GM12892 (cell line): Measurements from ENCODE around the gene PSMC3IP.

Source experiments
- DNase-seq: peaks from one replicate; pipeline ENCODE4 v3.0.0; 2011; ENCODE audit not compliant: insufficient read length
- FAIRE-seq: peaks from 2 replicates; lab custom pipeline; 2011; peaks lifted over from hg19 to GRCh38; lab: Jason Lieb, UNC
- POLR2A ChIP-seq: IDR thresholded peaks from 2 replicates; pipeline ENCODE4 v1.6.1; 2011; ENCODE audit warnings: low read depth, low read length, control low read depth
- POLR2AphosphoS5 ChIP-seq: IDR thresholded peaks from 2 replicates; pipeline ENCODE4 v1.6.1; 2011; ENCODE audit warnings: low read depth, low read length, control low read depth
- TAF1 ChIP-seq: IDR thresholded peaks from 2 replicates; pipeline ENCODE4 v1.6.1; 2011; ENCODE audit warnings: low read depth, mild to moderate bottlenecking, control low read depth, low read length, borderline replicate concordance

The PSMC3IP gene

DNA sequence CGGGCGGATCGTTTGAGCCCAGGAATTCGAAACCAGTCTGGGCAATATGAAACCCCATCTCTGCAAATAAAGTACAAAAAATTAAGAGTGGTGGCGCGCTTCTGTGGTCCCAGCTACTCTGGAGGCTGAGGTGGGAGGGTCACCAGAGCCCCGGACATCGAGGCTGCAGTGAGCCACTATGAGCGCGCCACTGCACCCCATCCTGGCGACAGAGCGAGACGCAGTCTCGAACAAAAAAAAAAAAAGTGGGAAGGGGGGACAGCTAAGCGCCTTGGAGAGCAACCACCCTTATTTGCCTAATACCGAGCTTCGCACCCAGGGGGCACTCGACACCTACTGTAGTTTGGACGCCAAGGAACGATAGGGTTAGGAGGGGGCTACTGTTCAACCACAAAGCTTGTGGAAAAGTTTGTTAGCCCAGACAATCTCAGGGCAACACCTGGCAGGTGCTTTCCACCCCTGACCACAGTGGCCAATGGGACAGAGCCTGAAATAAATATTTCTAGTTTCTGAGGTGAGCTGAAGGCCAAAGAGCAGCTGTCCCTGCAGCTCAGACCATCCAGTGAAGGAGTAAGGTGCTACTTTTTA is 847 bp upstream of the PSMC3IP start:
- peak; percentile 77 for DNase-seq
- TF ChIP-seq POLR2A (no peak; the same call in 1 of the 2 replicates), POLR2AphosphoS5 (no peak), TAF1 (no peak)

DNA sequence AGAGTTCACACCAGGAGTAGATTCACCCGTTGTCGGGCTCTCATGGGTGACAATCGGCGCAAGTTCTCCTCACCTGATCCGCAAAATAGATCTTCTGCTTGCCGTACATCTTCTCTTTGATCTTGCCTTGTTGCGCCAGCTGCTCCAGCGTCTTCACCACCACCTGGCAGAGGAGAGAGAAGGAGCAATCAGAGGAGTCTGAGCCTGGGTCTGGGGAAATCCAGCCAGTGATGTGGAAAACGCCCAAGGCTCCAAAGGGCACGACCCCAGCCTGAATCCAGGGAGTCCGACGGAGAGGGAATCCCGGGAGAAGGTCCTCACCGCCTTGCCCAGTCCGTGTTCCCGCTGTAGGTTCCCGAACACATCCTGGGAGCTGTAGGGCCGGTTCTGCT is 393 bp downstream of the PSMC3IP start:
- TF ChIP-seq TAF1 = no peak
- no peak for TF ChIP-seq POLR2AphosphoS5
- TF ChIP-seq POLR2A = no peak; the same call in 1 of the 2 replicates
- FAIRE-seq (no peak), DNase-seq (no peak)

More for the DNA sequence above, 847 bp upstream of the PSMC3IP start:
- FAIRE-seq = peak; percentile 82

DNA sequence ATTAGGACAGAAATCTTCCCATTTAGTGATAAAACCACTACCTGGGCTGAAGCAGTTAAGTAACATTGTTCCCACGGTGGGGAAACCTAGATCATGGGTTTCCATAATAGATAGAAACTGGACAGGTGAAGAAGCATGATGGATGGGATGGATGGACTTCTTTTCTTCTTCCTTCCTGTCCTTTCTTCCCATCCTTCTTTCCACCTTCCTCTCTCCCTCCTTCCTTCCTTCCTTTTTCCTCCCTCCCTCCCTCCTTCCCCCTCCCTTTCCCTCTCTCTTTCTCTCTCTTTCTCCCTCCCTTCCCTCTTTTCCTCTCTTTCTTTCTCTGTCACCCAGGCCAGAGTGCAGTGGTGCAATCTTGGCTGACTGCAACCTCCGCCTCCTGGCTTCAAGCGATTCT is 3.1 kb downstream of the PSMC3IP start:
- TF ChIP-seq TAF1 (no peak), POLR2A (no peak), POLR2AphosphoS5 (no peak)
- no peak for FAIRE-seq
- no peak for DNase-seq

DNA sequence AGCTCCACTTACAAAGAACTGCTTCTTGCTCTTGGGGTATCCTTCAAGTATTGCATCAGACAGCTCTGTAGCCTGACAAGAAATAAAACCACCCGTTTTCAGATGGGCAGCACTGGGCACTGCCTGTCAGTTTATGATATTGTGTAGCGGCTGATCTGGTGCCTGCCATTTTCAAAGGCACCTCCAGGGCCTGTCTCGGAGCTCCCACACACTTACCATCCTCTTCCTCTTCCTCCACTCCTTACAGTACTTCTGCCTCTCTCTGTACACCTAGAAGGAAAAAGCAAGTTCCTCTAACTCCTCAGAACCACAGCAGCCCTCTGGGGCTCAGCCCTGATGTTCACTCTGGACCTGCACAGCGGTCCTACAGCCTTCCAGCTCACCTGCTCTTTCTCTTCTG is 4.4 kb downstream of the PSMC3IP start:
- TF ChIP-seq POLR2A = no peak
- no peak for TF ChIP-seq TAF1
- no peak for FAIRE-seq
- DNase-seq = no peak

DNA sequence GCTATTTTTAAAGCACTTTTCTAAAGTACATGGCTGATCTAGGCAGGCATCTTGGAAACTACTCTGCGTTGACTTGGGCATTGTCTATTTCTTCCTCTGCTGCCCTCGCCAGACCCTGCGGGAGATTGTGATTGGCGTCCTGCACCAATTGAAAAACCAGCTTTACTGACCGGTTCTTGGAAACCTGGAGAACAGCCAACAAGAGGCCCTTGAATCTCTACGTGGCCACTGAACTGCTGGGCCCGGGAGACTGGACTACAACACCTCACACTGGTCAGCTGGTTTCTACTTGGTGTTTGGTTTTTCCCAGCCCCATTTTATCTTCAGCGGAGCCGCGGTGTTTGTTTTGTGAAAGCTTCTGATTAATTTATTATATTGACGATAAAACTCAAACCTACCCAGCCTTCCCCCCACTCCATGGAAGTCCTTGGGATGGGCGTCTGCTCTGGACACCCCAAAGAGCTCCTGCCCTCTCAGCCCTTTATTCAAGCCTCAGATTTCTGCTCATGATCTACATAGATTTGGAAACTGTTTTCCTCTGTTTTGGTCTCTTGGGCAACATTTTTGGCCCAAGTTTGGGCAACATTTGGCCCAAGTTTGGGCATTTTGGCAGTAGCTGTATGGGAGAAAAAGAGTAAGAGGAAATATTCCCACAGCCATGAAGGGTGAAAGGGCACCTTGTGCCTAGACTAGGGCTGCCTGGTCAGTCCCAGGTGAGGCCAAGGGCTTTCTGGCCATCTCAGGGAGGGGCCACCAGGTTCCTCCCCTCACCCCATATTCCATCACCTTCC is 5.9 kb downstream of the PSMC3IP start:
- TF ChIP-seq POLR2AphosphoS5 (no peak), POLR2A (no peak), TAF1 (no peak)
- no peak for FAIRE-seq
- DNase-seq = no peak

DNA sequence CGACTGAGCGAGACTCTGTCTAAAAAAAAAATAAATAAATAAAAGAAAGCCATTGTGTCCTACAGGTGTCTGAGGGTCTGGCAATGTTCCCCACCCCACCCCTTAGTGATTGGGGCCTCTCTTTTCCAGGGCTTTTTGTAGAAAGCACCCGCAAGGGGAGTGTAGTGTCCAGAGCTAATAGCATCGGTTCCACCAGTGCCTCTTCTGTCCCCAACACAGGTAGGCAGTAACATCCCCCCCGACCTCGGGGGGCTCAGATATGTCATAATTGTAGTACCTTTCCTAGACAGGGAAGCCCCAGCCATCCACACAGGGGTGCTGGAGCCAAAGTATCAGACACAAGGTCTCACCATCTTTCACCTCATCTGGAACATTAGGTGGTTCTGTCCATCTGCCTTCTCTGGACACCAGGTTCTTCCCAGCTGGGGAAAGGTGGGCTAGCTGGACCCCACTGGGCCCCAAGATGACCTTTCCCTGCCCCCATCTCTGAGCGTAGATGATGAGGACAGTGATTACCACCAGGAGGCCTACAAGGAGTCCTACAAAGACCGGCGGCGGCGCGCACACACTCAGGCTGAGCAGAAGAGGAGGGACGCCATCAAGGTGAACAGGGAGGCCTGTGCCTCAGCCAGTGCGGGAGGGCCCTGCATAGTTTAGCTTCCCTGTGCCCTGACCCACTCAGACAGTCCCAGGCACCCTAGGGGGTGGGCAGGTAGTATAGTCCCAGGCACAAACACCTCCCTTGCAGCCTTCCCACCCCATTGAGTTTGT is 9.0 kb downstream of the PSMC3IP start:
- no peak for TF ChIP-seq TAF1
- no peak for TF ChIP-seq POLR2A
- TF ChIP-seq POLR2AphosphoS5 = no peak
- FAIRE-seq (no peak), DNase-seq (no peak)

DNA sequence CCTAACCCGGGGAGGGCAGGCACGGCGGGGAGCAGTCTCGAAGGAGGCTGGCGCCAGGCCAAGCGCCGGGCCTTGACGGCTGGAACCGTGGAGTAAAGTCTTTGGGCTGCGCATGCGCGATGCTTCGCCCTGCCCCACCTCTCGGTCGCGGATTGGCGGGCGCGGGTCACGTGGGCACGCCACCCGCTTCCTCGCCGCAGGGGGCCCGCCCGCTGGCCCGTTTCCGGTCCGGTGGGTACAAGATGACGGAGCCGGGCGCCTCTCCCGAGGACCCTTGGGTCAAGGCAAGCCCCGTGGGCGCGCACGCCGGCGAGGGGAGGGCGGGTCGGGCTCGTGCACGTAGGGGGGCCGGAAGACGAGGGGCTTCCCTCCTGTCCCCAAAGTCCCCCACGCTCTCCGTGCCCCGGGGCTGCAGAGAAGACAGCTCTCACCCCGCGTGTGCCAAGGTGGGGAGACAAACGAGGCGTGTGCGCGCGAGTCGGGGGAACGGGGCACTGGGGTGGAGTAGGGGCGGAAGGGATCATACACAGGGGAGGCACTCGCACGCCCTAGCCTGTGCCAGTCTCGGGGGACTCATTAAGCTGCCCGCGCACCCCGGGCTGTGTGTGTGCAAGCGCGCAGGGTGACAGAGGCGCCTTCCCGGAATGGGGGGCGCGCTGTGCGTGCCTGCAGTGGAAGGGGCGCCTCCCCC is 10.5 kb downstream of the PSMC3IP start, which contains the start of gene MLX:
Gene MLX, plus strand, starts transcription at position 218 of the 691 bp plus-strand sequence. Its CDS starts 25 bp downstream, at position 243.
- peak; percentile 100 for DNase-seq
- peak; percentile 95 for FAIRE-seq
- TF ChIP-seq POLR2A = no peak; the same call in 1 of the 2 replicates
- peak; percentile 67; the same call in 1 of the 2 replicates for TF ChIP-seq POLR2AphosphoS5
- peak; percentile 22; the same call in 1 of the 2 replicates for TF ChIP-seq TAF1

DNA sequence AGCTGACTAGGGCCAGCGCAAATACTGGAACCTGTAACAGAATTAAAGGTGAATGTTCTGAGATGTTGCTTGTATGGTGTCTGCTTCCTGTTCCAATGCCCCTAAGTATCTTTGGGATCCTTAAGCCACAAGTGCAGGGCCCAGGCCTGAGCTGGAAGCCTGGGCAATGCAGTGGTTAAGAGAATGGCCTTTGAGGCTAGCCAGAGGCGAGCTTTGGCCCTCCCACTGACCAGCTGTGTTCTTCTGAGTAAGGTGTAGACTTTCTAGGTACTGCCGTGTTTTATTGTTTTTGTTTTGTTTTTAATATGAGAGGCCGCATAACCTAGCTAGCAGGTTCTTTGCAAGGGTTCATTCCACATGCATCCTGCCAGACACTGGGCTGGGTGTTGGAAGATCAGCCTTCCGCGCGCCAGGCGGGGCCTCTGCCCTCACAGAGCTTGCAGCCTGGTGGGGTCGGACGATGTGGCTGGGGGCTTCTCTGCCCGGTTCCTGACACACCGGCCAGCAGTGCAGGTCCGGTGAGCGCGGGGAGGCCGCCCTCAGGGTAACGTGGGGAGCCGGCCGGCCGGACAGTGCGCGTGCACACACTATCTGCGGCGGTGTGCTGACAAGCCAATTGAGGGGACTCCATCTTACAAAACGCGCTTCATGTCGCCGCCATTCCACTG is 11.2 kb downstream of the PSMC3IP start:
- no peak for DNase-seq
- FAIRE-seq = no peak
- TF ChIP-seq POLR2AphosphoS5 (no peak), TAF1 (no peak), POLR2A (no peak)

DNA sequence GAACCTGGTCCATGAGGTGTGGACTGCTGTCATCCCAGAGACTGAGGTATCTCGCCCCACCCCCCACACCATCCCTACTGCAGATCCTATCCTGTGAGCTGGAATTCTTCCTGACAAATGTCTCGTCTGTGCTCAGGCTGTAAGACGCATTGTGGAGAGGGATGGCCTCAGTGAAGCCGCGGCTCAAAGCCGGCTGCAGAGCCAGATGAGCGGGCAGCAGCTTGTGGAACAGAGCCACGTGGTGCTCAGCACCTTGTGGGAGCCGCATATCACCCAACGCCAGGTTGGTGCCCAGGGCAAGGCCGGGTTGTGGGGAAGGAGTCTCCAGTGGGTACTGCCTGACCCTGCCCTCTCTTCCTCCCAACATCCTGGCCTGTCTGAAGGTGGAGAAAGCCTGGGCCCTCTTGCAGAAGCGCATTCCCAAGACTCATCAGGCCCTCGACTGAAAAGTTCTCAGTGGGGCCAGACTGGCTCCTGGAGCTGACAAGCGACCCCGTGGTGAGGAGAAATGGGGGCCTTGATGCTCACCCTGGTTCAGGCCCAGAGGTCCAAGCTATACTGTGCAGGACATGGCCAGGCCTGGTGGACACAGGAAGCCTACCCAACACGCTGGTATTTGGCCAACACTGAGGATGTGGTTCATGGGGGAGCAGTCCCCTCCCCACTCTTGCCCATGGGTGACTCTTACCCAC is 11.9 kb downstream of the PSMC3IP start:
- TF ChIP-seq TAF1 (no peak), POLR2A (no peak), POLR2AphosphoS5 (no peak)
- DNase-seq = no peak
- FAIRE-seq = no peak

DNA sequence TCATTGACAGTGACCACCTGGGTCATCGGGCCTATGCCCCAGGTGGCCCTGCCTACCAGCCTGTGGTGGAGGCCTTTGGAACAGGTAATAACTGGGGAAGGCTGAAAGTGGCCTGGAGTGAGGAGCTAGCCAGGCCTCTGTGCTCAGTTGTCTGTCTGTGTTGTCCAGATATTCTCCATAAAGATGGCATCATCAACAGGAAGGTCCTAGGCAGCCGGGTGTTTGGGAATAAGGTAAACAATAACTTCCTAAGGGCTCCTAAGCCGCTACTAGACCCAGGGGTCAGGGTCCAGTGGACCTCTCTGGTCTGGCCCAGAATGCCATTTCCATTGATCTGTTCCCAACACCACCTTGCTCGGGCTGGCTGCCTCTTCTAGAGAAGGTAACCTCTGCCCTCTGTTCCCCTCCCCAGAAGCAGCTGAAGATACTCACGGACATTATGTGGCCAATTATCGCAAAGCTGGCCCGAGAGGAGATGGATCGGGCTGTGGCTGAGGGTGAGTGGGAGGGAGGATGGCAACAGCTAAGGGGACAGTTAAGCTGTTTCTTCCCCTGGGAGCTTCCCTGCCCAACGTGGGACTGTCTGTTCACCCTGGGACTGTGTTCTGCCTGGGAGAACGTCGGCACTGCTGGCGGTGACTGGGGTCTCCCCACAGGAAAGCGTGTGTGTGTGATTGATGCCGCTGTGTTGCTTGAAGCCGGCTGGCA is 12.6 kb downstream of the PSMC3IP start:
- no peak for DNase-seq
- TF ChIP-seq POLR2A (no peak), TAF1 (no peak), POLR2AphosphoS5 (no peak)
- no peak for FAIRE-seq
